Measurements from ENCODE around the gene IFT80.
"Not testable (repeated sequence)": the region's sequence is repeated elsewhere in the genome, so short reads cannot be mapped to it uniquely, and the experiment has no call there.

The IFT80 gene

DNA sequence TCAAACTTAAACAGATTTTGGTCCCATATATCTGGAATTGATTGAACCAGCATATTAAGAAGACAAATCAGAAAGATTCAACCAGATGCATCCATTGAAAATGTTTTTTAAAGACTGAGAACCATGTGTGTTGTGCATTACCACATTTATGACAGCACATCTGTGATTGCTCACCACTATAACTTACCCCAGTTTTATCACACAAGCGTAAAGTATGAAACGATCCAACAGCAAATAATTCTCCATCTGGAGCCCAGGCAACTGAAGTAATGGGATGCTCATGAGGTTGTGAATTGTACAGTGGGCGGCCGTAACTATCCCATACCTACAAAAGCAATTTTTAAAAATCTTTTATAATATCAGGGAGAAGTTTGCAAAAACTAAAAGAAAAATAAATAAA is 43.2 kb downstream of the IFT80 start:
- DNase-seq (ENCODE audit: extremely low read depth, low read depth): no peak
- TF ChIP-seq, protein P1, sequence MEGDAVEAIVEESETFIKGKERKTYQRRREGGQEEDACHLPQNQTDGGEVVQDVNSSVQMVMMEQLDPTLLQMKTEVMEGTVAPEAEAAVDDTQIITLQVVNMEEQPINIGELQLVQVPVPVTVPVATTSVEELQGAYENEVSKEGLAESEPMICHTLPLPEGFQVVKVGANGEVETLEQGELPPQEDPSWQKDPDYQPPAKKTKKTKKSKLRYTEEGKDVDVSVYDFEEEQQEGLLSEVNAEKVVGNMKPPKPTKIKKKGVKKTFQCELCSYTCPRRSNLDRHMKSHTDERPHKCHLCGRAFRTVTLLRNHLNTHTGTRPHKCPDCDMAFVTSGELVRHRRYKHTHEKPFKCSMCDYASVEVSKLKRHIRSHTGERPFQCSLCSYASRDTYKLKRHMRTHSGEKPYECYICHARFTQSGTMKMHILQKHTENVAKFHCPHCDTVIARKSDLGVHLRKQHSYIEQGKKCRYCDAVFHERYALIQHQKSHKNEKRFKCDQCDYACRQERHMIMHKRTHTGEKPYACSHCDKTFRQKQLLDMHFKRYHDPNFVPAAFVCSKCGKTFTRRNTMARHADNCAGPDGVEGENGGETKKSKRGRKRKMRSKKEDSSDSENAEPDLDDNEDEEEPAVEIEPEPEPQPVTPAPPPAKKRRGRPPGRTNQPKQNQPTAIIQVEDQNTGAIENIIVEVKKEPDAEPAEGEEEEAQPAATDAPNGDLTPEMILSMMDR (IDR thresholded peaks at IDR 0.05; ENCODE audit: low read depth, low read length): no peak

DNA sequence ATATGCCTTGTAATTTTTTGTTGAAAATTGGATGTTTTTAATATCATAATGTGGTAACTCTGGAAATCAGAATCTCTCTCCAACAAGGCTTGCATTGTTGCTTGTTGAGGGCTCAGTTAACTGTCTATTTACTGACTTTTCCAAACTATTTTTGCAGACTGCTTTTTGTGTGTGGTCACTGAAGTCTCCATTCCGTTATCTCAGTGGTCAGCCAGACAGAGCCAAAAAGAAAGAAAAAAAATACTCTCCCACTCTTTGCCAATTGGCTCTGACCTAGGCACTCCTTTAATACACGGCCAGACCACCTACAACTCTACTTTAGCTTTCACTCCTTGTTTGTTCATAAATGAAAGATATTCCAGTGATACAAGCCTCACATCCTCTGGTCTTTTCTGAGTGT is 52.5 kb downstream of the IFT80 start:
- DNase-seq (ENCODE audit: extremely low read depth, low read depth): no peak
- TF ChIP-seq, protein P1 (IDR thresholded peaks at IDR 0.05; ENCODE audit: low read depth, low read length): no peak

DNA sequence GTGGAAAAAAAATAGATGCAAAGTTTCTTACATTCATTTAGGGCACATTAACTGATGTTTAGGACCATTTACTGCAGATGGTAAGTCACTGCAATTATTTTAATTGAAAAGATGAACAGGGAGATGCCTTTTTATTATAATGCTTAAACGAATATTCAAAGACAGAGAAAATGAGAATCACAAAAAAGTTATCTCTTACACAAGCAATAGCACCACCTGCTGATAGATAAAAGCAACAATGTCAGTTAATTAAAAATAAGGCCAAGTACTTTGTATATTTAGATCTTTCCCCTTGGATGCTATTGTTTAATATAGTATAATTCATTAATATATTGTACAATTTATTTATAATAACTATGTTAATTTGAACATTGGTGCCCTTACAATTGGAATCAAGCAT is 55.9 kb downstream of the IFT80 start:
- no peak for DNase-seq (ENCODE audit: extremely low read depth, low read depth)

DNA sequence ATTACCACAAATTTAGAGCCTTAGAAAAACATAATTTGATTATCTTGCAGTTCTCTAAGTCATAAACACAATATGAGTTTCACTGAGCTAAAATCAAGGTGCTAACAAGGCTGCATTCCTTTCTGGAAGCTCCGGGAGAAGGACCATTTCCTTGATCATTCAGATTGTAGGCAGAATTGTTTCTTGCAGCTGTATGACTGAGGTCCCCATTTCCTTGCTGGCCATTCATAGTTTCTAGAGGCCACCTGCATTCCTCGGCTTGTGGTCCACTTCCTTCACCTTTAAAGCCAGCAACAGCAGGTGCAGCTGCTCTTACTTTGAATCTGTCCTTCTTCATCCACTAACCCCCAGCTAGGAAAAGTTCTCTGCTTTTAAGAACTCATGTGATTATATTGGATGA is 58.7 kb downstream of the IFT80 start:
- no peak for DNase-seq (ENCODE audit: extremely low read depth, low read depth)
- TF ChIP-seq, protein P1 (IDR thresholded peaks at IDR 0.05; ENCODE audit: low read depth, low read length): no peak

More for the DNA sequence above, 55.9 kb downstream of the IFT80 start:
- TF ChIP-seq, protein P1 (IDR thresholded peaks at IDR 0.05; ENCODE audit: low read depth, low read length): peak; percentile 38

DNA sequence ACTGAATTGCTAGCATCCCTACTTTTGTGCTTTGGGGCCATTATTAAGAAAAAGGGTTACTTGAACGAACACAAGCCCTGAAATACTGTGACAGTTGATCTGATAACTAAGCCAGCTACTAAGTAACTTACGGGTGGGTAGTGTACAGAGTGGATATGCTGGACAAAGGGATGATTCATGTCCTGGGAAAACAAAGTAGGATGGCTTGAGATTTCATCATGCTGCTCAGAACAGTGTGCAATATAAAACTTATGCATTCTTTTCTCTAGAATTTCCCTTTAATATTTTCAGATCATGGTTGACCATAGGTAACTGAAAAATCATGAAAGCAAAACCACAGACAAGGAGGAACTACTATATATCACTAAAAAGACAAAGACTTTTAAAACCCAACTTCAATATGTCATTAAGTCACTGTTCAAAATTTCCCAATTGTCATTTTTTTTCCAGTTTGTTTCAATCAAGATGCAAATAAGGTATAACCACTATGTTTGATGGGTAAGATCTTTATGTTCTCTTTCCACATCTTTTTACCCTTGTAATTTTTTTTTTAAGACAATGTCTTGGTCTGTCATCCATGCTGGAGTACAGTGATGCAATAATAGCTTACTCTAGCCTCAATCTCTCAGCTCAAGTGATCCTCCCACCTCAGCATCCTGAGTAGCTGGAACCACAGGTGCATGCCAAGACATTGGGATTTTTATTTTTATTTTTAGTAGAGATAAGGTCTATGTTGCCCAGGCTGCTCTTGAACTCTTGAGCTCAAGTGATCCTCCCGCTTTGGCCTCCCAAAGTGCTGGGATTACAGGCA is 67.7 kb downstream of the IFT80 start:
- DNase-seq (ENCODE audit: extremely low read depth, low read depth): peak; percentile 71
- TF ChIP-seq, protein P1 (IDR thresholded peaks at IDR 0.05; ENCODE audit: low read depth, low read length): no peak

DNA sequence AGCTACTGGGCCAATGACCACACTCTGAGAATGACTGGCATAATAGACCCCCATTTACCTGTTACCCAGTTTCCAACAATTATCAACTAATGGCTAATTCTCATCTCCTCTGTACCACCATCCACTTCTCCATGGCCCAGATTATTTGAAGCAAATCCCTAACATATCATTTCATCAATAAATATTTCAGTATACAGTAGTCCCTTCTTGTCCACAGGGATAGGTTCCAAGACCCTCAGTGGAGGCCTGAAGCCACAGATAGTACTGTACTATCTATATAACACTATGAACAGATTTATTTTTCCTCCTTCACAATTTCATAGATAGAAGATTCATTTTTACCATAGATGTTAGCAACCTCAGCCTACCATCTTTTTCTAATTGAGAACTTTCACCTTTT is 68.3 kb downstream of the IFT80 start:
- TF ChIP-seq, protein P1 (IDR thresholded peaks at IDR 0.05; ENCODE audit: low read depth, low read length): no peak
- DNase-seq (ENCODE audit: extremely low read depth, low read depth): no peak

DNA sequence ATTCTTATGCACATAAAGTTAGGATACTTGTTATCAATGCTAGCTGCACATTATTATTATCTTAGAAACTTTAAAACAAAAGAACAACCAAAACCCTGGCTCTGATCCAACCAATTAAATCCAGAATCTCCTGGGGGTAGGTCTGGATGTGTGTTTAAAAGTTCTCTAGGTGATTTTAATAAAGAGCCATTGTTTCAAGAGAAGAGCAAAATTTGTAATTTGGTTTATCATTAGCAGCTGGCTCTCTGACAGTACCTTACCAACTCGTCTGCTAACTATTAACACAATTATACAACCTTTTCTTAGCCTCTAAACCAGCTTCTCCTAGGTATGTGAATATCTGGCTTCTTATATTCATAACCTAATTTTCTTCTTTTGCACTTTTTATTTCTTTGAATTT is 68.9 kb downstream of the IFT80 start:
- TF ChIP-seq, protein P1 (IDR thresholded peaks at IDR 0.05; ENCODE audit: low read depth, low read length): no peak
- no peak for DNase-seq (ENCODE audit: extremely low read depth, low read depth)

DNA sequence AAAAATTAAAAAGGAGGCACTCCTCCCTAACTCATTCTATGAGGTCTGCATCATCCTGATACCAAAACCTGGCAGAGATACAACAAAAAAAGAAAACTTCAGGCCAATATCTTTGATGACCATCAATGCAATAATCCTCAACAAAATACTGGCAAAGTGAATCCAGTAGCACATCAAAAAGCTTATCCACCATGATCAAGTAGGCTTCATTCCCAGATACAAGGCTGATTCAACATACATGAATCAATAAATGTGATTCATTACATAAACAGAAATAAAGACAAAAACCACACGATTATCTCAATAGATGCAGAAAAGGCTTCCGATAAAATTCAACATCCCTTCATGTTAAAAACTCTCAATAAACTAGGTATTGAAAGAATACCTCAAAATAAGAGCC is 72.7 kb downstream of the IFT80 start:
- not testable (repeated sequence) for DNase-seq (ENCODE audit: extremely low read depth, low read depth)

DNA sequence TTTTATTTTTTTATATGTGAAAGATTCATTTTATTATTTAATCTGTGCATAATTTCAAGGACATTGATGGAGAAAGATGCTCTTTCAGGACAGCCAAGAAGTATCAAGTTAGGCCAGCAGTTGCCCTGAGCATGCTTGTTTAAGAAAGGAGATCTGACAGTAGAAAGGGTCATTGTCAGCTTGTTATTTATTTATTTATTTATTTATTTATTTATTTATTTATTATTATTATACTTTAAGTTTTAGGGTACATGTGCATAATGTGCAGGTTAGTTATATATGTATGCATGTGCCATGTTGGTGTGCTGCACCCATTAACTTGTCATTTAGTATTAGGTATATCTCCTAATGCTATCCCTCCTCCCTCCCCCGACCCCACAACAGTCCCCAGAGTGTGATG is 77.2 kb downstream of the IFT80 start:
- not testable (repeated sequence) for DNase-seq (ENCODE audit: extremely low read depth, low read depth)
